HUDEP-2 (cell line): Measurements from ENCODE around the gene UVSSA.

Experiments used
- DNase-seq, 76 experiments: peaks; one replicate each; lab custom pipeline; 2025; ENCODE audit not compliant: unreplicated experiment in 76 of 76; lab: John Stamatoyannopoulos, UW

UVSSA gene

GRCh38 chr4:1345903-1346780 is 866 bp upstream of the UVSSA start:
- DNase-seq = peak in 18 of 76 experiments; percentile 8 to 55 (median 28)

DNA sequence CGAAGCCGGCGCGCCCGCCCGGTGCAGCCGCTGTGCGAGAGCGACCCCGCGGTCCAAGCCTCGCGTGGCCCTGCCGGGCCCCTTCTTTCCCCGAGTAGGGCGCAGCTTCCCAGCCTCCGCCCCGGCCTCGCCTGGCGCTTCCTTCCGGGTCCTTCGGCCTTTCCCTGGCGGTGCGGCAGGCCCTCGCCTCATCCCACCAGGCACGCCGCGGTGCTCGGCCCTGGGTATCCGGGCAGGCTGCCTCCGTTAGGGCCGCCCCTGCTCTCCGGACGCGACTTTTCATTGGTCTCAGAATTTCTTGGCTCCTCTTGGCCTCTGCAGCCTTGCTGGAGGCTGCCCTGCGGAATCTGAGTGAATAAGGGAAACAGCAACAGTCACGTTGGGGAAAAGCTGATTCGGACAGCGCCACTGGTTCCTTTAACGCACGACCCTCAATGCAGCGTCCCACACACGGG is 429 bp downstream of the UVSSA start:
- DNase-seq = peak in 58 of 76 experiments; percentile 6 to 66 (median 50)

DNA sequence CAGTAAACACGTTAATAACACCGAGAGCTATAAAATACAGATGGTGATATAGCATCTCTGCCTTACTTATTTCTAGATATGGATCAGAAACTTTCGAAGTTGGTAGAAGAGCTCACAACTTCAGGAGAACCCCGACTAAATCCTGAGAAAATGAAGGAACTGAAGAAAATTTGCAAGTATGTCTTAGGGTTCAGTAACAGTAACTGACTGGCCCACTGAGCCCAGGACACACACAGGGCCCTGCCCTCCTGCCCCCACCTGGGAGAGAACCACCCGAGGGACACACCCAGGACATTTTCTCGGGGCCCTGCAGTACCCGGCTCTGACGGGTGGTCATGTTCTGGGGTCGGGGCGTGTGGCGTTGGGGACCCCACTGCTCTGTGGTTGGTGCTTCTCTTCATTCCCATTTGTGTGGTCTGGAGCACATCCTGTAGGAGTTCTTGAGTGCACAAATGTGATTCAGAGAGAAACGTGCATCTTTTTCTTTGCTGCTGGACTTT is 1.1 kb downstream of the UVSSA start:
- no peak for DNase-seq

- no peak for DNase-seq
Observed at GRCh38 chr4:1348746-1349145, 1.7 kb downstream of the UVSSA start.

DNA sequence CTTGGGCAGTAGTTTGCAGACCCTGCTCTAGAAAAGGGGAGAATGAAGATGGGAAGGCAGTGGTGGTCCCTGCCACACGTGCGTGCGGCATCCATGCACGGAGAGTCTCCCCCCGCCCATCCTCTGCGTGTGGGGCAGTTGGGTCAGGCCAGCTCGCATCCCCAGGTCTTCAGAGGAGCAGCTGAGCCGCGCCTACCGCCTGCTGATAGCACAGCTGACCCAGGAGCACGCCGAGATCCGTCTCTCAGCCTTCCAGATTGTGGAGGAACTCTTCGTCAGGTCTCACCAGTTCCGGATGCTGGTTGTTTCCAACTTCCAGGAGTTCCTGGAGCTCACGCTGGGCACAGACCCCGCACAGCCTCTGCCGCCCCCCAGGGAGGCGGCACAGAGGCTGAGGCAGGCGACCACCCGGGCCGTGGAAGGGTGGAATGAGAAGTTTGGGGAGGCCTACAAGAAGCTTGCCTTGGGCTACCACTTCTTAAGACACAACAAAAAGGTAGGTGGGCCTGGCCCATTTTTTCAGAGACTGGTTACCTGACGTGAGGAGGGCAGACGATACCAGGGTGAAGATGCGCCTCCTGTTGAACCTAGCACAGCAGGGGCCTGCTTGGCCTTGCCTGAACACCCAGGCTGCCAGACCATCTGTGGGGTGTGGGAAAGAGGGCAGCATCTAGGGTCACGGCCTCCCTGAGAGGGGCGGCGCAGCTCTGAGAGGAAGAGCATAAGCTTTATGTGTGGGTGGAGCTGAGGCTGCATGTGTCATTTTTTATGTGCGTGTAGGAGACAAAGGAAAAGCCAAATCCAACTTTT is 2.6 kb downstream of the UVSSA start:
- DNase-seq = no peak

DNA sequence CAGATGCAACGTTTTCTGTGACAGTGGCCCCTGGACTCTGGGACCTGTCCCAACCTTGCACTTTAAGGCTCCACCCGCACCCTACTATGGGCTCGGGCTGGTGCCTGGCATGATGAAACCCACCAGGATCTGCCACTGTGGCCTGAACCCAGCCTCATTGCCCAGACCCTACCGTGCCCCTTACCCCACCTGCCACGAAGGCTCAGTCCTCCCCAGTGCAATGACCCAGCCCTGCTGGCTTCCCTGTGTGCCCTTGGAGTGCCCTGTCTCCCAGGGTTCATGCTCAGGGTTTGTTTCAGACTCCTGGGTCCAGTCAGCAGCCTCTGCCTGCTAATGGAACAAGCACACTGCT is 3.1 kb downstream of the UVSSA start:
- no peak for DNase-seq

DNA sequence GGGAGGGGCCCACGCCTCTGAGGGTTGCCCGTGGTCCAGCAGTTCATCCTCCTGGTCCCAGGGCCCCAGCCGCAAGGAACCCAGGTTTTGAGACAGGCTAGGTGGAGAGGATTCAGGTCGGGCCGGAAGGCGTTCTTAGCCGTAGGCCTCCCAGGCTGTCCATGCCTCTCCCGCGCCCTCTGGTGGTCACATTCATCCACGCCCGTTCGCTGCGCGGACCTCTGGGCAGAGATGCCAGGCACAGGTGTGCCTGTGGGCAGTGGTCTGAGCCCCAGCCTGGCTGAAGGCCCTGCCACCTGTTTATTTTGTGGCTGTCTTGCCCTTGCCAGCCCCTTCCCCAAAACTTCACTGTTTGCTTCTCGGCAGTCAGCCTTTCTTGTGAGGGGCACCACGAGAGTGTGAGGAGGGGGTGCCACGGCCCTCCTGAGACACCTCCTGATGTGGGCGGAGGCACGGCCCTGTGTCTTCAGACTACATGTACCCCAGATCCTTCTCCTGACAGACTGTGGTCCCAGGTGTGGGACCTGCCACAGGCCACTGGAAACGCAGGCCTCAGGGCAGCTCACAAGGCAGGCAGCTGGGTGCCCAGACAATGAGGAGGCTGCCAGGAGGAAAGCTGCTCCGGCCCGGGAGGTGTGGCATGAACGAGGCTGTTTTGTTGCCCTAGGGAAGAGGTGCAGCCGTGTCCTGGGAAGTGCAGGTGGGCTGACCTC is 5.0 kb downstream of the UVSSA start:
- DNase-seq = peak in 70 of 76 experiments; percentile 7 to 85 (median 64)

GRCh38 chr4:1352567-1352900 is 5.5 kb downstream of the UVSSA start:
- no peak for DNase-seq

DNA sequence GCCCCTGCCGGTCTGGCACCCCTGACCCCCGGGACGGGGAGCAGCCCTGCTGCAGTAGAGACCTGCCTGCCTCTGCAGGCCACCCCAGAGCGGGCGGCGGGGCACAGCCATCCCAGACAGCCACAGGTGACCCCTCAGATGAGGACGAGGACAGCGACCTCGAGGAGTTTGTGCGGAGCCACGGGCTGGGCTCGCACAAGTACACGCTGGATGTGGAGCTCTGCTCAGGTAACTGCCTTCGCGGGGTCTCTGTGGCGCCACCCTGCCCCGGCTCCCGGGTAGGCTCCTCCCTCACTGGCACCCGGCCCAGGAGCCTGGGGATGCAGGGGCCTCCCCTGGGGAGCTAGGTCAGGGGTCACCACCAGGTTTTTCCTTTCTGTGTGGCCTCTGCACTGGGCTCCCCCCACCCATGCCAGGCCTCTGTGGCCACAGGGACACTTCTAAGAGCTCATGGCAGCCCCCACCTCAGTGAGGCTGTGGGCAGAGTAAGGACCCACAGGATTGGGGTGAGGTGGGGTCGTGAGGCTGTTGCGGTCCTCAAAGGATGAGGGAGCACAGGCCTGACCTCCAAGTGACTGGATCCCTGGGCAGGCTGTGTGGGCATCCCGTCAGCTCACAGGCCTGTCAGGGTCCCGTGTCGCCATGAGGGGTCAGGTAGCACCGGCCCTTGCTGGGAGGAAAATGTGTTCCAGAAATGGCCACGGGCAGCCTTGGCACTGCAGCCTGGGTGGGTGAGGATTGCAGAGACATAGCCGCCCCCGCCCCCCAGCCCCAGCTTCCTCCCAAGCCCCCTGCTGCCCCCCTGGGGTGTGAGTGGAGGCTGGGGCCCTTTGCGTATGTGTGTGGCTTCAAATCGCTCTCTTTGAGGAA is 6.4 kb downstream of the UVSSA start:
- no peak for DNase-seq

DNA sequence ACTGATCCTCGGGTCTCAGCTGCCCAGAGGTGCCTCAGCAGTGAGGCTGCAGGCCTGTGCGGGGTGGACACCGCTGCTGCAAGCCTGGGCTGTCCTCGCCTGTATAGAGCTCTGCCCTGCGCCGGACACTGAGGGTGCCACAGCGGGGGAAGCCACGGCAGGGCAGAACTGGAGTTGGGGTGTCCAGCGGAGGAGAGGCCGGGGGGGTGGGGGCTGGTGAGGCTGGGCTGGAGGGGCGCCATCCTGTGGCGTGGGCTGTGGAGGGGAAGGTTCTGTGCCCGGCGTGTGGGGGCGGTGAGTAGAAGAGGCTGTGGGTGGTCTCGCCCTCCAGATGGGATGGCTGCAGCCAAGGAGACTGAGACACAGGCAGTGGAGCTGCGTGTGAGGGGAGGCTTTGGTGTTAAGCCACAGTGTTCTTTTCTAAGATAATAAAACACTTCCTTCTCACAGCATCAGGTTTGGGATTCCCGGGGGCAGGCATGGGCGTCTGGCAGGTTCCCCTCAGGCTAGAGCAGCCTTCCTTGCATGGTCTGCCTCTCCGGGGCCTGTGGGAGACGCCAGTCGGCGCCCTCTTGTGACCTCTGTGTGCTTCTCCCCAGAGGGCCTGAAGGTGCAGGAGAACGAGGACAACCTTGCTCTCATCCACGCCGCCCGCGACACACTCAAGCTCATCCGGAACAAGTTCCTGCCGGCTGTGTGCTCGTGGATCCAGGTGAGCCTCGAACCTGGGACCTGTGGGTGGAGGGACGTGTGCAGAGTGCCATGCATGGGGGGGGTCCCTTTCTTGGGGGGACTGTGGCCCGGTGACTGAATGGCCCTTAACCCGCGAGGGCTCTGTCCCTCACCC is 7.4 kb downstream of the UVSSA start:
- no peak for DNase-seq

GRCh38 chr4:1354983-1355275 is 7.9 kb downstream of the UVSSA start:
- DNase-seq = no peak

GRCh38 chr4:1355378-1355777 is 8.4 kb downstream of the UVSSA start:
- no peak for DNase-seq

DNA sequence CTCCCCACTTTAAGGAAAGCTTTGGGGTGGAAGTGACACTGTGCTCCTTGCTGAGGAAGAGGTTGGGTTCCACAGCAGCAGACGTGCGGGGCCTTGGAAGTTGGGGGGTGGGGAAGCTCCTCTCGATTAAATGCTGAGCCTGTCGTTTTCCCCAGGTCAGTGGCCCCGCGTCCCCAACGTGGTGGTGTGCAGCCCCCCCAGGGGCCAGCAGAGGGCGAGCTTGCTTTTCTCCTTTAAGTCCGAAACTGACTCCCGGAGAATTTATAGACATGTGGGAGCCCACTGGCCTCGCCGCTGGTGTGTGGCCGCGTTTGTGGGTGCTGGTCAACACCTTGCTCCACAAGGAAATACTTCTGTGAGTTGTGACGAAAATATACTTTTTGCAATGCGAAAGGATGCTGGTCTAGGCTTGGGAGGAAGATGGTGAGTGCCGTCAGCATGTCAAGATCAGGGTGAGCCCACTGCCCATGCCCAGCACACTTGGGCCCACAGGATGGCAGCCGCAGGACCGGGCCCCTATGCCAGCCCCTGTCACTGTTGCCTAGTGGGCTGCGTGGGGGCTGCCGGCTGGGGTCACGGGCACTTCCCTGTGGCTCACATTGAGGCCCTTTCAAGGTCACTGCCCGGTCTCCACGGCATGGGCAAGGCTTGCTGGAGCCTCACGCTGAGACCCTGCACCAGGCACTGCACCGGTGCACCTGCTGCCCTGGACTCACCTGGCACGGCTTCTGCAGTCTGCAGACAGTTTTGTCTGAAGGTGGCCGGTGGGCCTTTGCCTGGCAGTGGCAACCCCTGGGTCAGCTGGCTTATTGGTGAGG is 9.4 kb downstream of the UVSSA start:
- DNase-seq = peak in 47 of 76 experiments; percentile 3 to 59 (median 23)

- no peak for DNase-seq
Observed at GRCh38 chr4:1357356-1358248, 10.6 kb downstream of the UVSSA start.

DNA sequence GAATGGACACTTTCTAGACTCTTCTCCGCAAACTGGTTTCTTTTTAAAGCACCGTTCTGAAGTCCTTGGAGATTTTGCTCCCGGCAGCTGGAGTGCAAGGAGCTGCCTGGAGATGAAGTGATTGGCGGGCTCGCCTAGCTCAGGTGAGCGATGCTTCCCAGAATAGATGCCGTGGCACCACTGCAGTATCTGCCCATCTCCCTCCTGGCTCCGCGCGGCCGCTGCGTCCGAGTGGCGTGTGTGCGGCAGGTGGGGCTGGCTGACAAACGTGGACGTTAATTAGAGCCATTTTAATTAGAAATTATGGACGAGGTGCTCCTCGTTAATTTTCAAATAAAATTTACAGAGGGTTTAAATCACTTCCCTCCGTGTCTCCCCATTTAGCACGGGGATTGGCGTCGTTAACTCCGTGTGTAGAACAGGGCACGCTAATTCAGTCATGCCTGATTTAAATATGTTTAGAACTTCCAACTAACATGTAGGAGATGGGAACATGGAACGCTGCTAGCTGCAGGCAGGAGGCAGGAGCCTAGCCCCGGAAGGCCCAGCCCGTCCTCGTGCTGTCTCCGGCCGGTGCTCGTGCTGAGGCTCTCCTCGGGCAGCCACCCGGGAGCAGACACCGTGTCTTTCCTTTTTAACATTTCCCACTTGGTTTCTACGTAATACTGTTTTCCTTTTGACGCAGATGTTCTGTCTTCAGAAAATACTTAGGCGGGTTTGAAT is 11.6 kb downstream of the UVSSA start:
- no peak for DNase-seq

DNA sequence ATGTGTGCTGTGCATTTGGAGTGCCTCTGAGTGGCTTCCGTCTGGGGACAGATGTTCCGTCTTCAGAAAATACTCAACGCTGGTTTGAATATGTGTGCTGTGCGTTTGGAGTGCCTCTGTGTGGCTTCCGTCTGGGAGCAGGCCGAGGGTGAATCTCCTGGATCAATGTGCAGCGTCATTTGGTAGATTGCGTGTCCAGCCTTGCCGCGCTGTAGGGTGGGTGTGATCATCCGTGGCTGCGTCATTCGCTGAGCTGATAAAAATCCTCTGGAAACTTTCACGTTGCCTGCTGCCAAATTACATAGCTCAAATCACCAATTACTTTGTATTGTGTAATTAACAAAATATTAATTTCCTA is 12.1 kb downstream of the UVSSA start:
- no peak for DNase-seq

DNA sequence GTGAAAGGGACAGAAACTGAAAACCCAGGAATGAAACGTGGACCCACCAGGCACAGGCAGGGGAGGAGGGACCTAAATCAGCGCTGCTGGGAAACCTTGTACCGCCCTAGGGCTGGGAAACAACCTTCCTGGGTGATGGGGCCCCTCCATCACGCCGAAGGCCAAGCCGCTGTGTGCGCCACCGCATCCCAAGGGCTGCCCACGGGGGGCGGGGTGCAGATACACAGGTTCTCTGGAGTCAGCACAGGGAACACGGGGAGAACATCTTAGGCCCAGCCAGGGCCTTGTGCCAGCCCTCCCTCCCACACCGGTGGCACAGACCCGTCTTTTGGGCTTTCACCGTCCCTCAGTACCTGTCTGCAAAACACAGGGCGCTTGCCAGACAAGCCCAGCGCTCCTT is 13.0 kb downstream of the UVSSA start:
- DNase-seq = no peak
